Tibial nerve (tissue), 4 donors: Measurements from ENCODE around the gene ITPRID1.

Experiments
- CTCF ChIP-seq, 5 experiments: fragments of 200-600 bp in 3 of 5; fragments of 450-650 bp in 2 of 5; sonication (generic) in 3 of 5; IDR thresholded peaks; one replicate each; pipeline ENCODE4 v1.5.1; 2016 to 2019; ENCODE audit warnings: antibody characterized with exemption in 5 of 5, mild to moderate bottlenecking in 3 of 5, moderate library complexity in 2 of 5
- EP300 ChIP-seq, 2 donors: sonication (generic); formaldehyde crosslinking; IDR thresholded peaks; one replicate each; pipeline ENCODE4 v1.6.1; 2017; ENCODE audit warnings: antibody characterized with exemption in 2 of 2, mild to moderate bottlenecking in 1 of 2
- POLR2A ChIP-seq, 2 donors: fragments of 450-650 bp; IDR thresholded peaks; one replicate each; pipeline ENCODE4 v1.6.1; 2017; ENCODE audit warnings: antibody characterized with exemption in 2 of 2, mild to moderate bottlenecking in 2 of 2, moderate library complexity in 2 of 2

- TF ChIP-seq CTCF (IDR thresholded peaks at IDR 0.05), result no peak
- no peak for TF ChIP-seq EP300 (IDR thresholded peaks at IDR 0.05)
- TF ChIP-seq POLR2A (IDR thresholded peaks at IDR 0.05), result no peak
These were observed 35.7 kb downstream of the ITPRID1 start for GRCh38 chr7:31549611-31550010.
